GM23338 (cell line): ENCODE data around the gene SH3D19. TPM values are rescaled to one million over a fixed set of nuclear protein-coding genes. Genes with fewer than 3 reads are reported as not detected.

Source experiments
- ATAC-seq: fragments of 200-7000 bp; cut with Tn5 transposase; 3 replicates; pipeline ENCODE4 v1.9.1; 2020
- DNase-seq: peaks from one replicate; pipeline ENCODE4 v3.0.0-alpha.2; 2015; ENCODE audit warnings: low spot score
- H2AFZ ChIP-seq: fragments of 200-600 bp; sonication (generic); 2 replicates; pipeline ENCODE4 v1.8.0; 2016; ENCODE audit warnings: antibody characterized with exemption, mild to moderate bottlenecking, moderate library complexity
- H3F3A ChIP-seq: fragments of 200-600 bp; sonication (generic); replicated peaks from 2 replicates; pipeline ENCODE4 v1.8.0; 2017; ENCODE audit warnings: antibody characterized with exemption, mixed run types, low read depth
- H3K27ac ChIP-seq: fragments of 200-600 bp; sonication (generic); 2 replicates; pipeline ENCODE4 v1.6.1; 2016; ENCODE audit warnings: low read depth
- H3K27me3 ChIP-seq: fragments of 200-600 bp; sonication (generic); 2 replicates; pipeline ENCODE4 v1.8.0; 2016; ENCODE audit warnings: mild to moderate bottlenecking, mixed run types, moderate library complexity; ENCODE audit not compliant: insufficient read depth
- H3K36me3 ChIP-seq: fragments of 200-600 bp; sonication (generic); 2 replicates; pipeline ENCODE4 v1.8.0; 2016; ENCODE audit warnings: mild to moderate bottlenecking; ENCODE audit not compliant: insufficient read depth
- H3K4me1 ChIP-seq: fragments of 200-600 bp; sonication (generic); 2 replicates; pipeline ENCODE4 v1.8.0; 2016; ENCODE audit warnings: mild to moderate bottlenecking, moderate library complexity; ENCODE audit not compliant: insufficient read depth
- H3K4me2 ChIP-seq: fragments of 200-600 bp; sonication (generic); 2 replicates; pipeline ENCODE4 v1.7.1; 2017; ENCODE audit warnings: mixed run types
- H3K4me3 ChIP-seq: fragments of 200-600 bp; sonication (generic); 2 replicates; pipeline ENCODE4 v1.6.1; 2016; ENCODE audit warnings: mixed run types
- H3K79me2 ChIP-seq: fragments of 200-600 bp; sonication (generic); replicated peaks from 2 replicates; pipeline ENCODE4 v1.8.0; 2017; ENCODE audit warnings: mild to moderate bottlenecking; ENCODE audit not compliant: insufficient read depth
- H3K9me2 ChIP-seq: fragments of 200-600 bp; sonication (generic); 2 replicates; pipeline ENCODE4 v1.8.0; 2017; ENCODE audit not compliant: insufficient read depth
- H4K20me1 ChIP-seq: fragments of 200-600 bp; sonication (generic); replicated peaks from 2 replicates; pipeline ENCODE4 v1.8.0; 2017; ENCODE audit warnings: mild to moderate bottlenecking; ENCODE audit not compliant: insufficient read depth
- H3K27ac Mint-ChIP-seq: 2 replicates; pipeline ENCODE4 v1.8.0; 2020; ENCODE audit warnings: inconsistent platforms, mild to moderate bottlenecking, moderate library complexity, mixed read lengths
- H3K27me3 Mint-ChIP-seq: 3 replicates; pipeline ENCODE4 v1.8.0; 2022; ENCODE audit warnings: low read depth, mild to moderate bottlenecking, moderate library complexity, mixed read lengths, inconsistent platforms; ENCODE audit not compliant: insufficient read depth, poor library complexity
- H3K36me3 Mint-ChIP-seq: 3 replicates; pipeline ENCODE4 v1.8.0; 2021; ENCODE audit warnings: low read depth, mild to moderate bottlenecking, inconsistent platforms, moderate library complexity, mixed read lengths
- H3K4me1 Mint-ChIP-seq: 3 replicates; pipeline ENCODE4 v1.8.0; 2020; ENCODE audit warnings: mild to moderate bottlenecking, inconsistent platforms, mixed read lengths
- H3K4me3 Mint-ChIP-seq: 3 replicates; pipeline ENCODE4 v1.8.0; 2021; ENCODE audit warnings: moderate library complexity, mild to moderate bottlenecking, inconsistent platforms, mixed read lengths
- H3K9me3 Mint-ChIP-seq: 3 replicates; pipeline ENCODE4 v1.8.0; 2020; ENCODE audit warnings: moderate library complexity, mild to moderate bottlenecking, inconsistent platforms, mixed read lengths
- EZH2 ChIP-seq: fragments of 200-600 bp; sonication (generic); IDR thresholded peaks from one replicate; pipeline ENCODE4 v1.8.0; 2017; ENCODE audit warnings: antibody characterized with exemption, mild to moderate bottlenecking, low read depth; ENCODE audit not compliant: unreplicated experiment
- NANOG ChIP-seq: IDR thresholded peaks from 2 replicates; pipeline ENCODE4 v1.6.1; 2016; ENCODE audit warnings: antibody characterized with exemption, borderline replicate concordance
- POLR2AphosphoS5 ChIP-seq: IDR thresholded peaks from 2 replicates; pipeline ENCODE4 v1.6.1; 2016; ENCODE audit warnings: antibody characterized with exemption, low read depth
- ZNF331 ChIP-seq: fragments of 250-450 bp; sonication (Bioruptor Pico); IDR thresholded peaks from 2 replicates; pipeline ENCODE4 v1.5.0; 2020; ENCODE audit warnings: low read depth, mild to moderate bottlenecking, moderate library complexity
- ZNF462 ChIP-seq: fragments of 250-450 bp; sonication (Bioruptor Pico); IDR thresholded peaks from 2 replicates; pipeline ENCODE4 v1.5.0; 2020; ENCODE audit warnings: mild to moderate bottlenecking, moderate library complexity
- polyA plus RNA-seq: library from polyadenylated mRNA; unstranded; fragments of >200 nt; fragmentation: Nextera tagmentation; extraction: Ambion mirVana; gene quantifications from 2 replicates; pipeline ENCODE4 v1.2.1, GENCODE V29; 2016
- total RNA-seq: library from RNA; depleted of rRNA; stranded (reverse); fragments of >200 nt; shearing (Covaris generic); gene quantifications from 2 replicates; pipeline ENCODE4 v1.2.3, GENCODE V29; 2014
- TF ChIP-seq, protein P1 (sequence below): IDR thresholded peaks from one replicate; pipeline ENCODE4 v1.6.1; 2018; ENCODE audit warnings: antibody characterized with exemption; ENCODE audit not compliant: unreplicated experiment

The SH3D19 gene
- total and polyA plus RNA-seq, 2 experiments from 2014 or later, result 25.3 to 57.4 TPM

DNA sequence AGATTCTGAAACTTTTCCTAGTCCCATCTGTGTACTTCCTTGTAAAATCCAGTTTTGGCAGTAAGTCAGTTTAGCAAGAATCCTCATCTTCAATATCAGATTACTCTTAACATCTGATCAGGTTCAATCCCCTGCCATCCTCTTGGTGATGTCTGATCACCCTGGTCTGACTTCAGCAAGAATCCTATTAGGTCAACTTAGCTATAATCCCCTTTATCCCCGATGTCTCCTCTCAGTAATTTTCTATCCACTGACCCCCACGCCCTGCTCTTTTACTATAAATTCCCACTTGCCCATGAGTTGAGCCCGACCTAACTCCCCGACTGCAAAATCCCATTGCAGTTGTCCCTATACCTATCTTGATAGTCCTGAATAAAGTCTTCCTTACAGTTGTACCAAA lies 106.3 kb downstream of the SH3D19 start (continued):
- no peak for TF ChIP-seq ZNF462 (CRISPR knock-in tag)
- TF ChIP-seq EZH2, result no peak

DNA sequence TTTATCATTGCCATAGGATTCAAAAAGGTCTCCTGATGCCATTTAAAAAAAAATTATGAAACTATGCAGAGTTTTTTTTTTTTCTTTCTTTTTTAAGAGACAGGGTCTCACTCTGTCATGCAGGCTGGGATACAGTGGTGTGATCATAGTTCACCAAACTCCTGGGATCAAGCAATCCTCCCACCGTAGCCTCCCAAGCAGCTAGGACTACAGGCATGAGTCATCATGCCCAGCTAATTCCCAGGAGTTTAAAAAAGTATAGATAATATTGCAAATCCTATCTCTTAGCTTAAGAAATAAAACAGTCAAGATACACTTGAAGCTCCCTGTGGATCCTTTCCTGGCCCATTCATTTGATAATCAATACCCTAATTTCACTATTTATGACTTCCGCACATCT lies 107.1 kb downstream of the SH3D19 start:
- TF ChIP-seq POLR2AphosphoS5, result no peak
- no peak for TF ChIP-seq ZNF331 (CRISPR knock-in tag)
- no peak for TF ChIP-seq NANOG
- TF ChIP-seq EZH2, result no peak
- TF ChIP-seq, protein P1, sequence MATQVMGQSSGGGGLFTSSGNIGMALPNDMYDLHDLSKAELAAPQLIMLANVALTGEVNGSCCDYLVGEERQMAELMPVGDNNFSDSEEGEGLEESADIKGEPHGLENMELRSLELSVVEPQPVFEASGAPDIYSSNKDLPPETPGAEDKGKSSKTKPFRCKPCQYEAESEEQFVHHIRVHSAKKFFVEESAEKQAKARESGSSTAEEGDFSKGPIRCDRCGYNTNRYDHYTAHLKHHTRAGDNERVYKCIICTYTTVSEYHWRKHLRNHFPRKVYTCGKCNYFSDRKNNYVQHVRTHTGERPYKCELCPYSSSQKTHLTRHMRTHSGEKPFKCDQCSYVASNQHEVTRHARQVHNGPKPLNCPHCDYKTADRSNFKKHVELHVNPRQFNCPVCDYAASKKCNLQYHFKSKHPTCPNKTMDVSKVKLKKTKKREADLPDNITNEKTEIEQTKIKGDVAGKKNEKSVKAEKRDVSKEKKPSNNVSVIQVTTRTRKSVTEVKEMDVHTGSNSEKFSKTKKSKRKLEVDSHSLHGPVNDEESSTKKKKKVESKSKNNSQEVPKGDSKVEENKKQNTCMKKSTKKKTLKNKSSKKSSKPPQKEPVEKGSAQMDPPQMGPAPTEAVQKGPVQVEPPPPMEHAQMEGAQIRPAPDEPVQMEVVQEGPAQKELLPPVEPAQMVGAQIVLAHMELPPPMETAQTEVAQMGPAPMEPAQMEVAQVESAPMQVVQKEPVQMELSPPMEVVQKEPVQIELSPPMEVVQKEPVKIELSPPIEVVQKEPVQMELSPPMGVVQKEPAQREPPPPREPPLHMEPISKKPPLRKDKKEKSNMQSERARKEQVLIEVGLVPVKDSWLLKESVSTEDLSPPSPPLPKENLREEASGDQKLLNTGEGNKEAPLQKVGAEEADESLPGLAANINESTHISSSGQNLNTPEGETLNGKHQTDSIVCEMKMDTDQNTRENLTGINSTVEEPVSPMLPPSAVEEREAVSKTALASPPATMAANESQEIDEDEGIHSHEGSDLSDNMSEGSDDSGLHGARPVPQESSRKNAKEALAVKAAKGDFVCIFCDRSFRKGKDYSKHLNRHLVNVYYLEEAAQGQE, result no peak
- Histone ChIP-seq H4K20me1 (no peaks in the 10 kb centered on the region), H3K36me3 (no peaks in the 10 kb centered on the region), H3K4me1 (peaks cover 8% of the 10 kb centered on the region), H3K27ac (no peak overlapping the region), H3K9me2 (no peaks in the 10 kb centered on the region), H3K4me2 (no peak overlapping the region), H3F3A (no peaks in the 10 kb centered on the region), H3K79me2 (peaks cover 8% of the 10 kb centered on the region; the same call in 1 of the 2 replicates), H3K4me3 (no peak overlapping the region), H3K27me3 (no peaks in the 10 kb centered on the region), H2AFZ (no peak overlapping the region)
- no peak for DNase-seq
- Mint-ChIP-seq H3K4me1 (peaks cover 16% of the 10 kb centered on the region), H3K36me3 (peaks cover 16% of the 10 kb centered on the region), H3K9me3 (peaks cover 8% of the 10 kb centered on the region), H3K27ac (peak overlapping the region; percentile 33; the same call in 1 of the 2 replicates), H3K27me3 (peaks cover 2% of the 10 kb centered on the region), H3K4me3 (no peak overlapping the region)
- ATAC-seq, result no peak
